Activated CD8-positive, alpha-beta memory T cell treated with anti-CD3 and anti-CD28 coated beads, Interleukin-2, amount 50 U/mL, for 48 hours (primary cell): Measurements from ENCODE around the gene FRMPD4.

Experiments
- DNase-seq: peaks from one replicate; pipeline ENCODE4 v3.0.0-alpha.2; 2020

The FRMPD4 gene

DNA sequence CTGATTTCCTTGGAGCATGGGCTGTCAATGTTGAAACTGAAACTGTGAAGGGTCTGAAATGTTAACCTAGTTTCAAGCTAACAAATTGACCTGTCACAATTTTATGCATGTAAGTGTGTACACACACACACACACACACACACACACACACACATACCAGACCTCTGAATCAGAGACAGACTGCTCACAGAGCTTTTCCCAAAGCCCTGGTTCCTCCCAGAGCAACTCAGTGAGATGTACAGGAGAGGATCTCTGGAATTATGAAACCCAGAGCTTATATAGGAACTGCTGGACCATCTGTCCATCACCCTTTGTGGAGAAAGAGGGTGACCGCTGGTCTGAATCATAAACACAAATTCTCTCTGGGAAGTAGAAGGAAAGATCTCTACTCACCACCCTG lies 424.8 kb downstream of the FRMPD4 start:
- no peak for DNase-seq

DNA sequence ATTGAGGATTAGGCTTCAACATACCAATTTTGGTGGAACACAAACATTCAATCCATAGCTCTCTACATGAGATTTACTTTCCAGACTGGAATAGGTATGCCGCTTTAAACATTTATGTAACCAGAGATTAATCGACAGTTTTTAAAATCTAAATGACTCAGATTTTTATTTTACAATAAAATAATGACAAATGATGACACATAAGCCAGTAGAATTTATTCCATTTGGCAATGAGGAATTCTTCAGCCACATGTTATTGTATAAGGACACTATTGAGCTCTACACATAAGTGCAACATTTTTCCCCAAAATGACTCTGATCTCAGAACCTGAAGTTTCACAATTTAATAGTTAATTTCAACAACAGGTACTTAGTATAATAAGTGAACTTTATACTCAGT lies 425.9 kb downstream of the FRMPD4 start:
- DNase-seq: no peak

DNA sequence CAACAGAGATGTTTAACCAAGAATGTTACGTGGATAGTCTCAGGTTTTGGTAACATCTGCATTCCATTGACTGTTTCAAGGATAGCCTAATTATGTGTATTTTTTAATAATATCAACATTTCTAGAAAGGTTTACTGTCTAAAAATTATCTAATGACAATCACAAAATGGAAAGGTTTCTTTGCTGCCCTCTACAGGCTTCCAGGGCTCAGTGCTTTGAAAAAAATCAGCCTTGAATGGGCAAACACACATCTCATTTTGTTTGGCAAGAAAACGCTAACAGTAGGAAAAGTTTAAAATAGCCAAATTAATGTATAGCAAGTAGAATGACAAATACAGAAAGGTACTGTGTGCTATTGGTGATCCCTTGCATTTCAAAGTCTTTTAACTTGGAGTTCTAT lies 429.6 kb downstream of the FRMPD4 start:
- no peak for DNase-seq

DNA sequence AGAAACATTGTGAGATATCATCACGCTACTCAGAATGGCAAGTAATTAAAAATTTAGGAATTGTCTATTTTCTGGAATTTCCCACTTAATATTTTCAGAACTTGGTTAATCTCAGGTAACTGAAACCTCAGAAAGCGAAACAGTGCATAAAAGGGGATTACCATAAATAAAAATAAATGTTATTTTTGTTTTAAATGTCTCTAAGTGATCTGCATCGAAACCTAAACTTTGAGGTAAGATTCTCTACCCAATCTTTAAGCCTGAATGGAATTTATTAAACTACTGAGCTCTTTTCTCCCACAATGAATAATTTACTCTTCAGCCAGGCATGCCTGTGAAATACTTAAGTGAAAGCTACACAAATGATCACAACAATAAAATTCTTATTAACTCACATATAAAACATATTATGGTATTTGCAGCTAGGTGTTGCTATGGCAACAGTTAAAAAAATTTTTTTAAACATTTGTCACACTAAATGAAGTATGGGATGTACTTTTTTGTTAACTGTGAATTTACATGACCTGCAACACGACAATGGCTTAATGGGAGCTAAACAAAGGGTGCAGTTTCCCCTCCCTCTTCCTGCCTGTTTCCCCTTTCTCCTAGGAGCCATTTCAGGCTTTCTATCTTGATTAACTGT lies 432.7 kb downstream of the FRMPD4 start:
- DNase-seq: no peak

DNA sequence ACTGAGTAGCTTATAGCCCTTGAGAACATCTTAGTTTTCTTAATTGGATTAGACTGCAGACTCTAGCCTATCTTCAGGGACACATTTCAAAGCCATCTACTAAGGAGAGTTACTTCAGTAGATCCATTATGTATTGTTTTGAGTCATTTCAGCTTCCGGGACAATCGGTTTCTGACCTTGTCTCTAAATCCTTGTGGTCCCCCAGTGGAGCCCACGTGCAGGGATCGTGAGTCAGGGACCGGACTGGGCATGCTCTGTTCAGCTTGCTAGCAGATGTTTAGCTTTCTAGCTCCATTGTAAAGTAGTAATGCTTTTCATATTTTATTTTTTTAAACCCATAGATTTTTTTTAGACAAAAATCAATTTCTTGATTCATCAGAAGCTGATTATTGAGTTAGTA lies 441.0 kb downstream of the FRMPD4 start:
- DNase-seq: no peak

DNA sequence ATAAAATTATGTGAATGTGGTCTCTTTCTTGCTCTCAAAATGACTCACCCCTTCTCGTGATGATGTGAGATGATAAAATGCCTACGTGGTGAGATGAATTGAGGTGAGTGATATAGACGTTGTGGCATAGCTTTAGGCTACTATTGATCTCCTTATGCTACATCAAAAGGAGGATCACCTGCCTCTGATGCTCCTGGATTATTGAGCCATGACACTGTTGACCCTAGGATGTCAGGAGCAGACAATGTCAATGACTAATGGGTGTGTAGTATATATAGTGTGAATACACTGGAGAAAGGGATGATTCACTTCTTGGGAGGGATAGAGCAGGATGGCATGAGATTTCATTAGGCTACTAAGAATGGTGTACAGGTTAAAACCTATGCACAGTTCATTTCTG lies 442.3 kb downstream of the FRMPD4 start:
- DNase-seq: no peak

DNA sequence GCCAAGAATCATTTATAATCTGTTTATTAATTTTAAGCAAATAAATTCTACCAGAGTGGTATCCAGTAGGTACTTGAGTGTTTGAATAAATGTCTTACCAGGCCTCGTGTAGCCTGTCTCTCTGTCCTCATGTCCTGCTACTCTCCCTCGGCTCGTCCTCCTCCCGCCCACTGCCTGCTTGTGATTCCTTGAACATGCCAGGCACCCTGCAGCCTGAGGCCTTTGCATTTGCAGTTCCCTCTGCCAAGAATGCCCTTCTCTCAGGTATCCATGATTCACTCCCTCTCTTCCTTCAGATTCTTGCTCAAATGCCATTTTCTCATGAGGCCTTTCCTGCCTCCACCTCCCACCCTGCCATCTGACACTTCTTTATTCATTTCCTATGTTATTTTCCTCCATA lies 443.3 kb downstream of the FRMPD4 start:
- DNase-seq: no peak

DNA sequence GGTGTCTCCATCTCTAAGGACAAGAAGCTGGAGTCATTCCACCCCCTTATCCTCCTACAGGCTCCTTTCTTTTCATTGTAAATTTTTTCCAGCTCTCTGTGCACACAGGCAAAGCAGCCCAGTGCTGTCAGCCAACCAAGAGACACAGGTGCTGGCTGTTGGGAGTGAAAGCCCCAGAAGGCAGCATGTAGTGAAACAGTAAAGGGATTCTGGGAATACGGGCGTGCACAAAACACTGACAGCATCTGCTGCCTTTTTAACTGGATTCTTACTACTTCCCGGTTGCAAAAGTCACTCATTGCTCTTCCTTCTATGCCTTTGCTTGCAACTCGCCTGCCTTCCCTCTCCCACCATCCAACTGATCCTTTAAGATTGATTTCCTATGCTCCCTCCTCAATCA lies 444.4 kb downstream of the FRMPD4 start:
- DNase-seq: no peak

DNA sequence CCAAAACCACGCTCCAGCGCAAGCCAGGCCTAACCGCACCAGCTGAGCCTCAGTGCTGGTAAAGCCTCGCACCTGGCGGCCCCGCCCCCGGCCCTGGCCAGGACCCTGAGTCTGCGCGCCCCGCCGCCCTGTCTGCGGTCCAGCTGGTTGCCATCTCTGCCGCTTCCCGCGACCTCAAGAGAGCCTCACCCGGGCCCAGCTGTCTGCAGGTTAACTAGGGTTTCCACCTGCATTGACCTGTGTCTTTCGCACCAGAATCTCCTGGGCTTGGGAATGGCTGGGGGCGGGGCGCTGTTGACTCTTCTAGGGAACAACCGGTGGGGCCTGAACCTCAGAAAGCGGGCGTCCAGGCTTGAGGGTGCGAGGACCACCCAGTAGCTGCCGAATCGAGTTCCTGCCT lies 445.3 kb downstream of the FRMPD4 start:
- no peak for DNase-seq

DNA sequence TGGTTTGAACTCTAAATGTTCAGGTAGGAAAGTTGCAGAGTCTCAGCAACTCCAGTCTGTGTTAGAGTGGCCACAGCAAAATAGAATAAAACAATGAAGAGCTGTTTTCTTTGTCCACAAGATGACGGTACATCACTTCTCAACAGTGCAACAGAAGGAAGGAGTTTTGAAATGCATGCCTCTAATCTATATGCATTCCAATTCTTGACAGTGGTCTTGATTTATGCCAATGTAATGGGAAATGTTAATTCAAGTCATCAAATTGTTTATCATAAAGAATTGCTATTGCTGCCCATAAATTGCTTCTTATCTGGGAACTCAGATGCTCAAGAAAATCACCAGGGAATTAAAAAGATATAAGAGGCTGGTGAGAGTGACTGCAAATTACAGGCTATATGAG lies 457.4 kb downstream of the FRMPD4 start:
- no peak for DNase-seq

DNA sequence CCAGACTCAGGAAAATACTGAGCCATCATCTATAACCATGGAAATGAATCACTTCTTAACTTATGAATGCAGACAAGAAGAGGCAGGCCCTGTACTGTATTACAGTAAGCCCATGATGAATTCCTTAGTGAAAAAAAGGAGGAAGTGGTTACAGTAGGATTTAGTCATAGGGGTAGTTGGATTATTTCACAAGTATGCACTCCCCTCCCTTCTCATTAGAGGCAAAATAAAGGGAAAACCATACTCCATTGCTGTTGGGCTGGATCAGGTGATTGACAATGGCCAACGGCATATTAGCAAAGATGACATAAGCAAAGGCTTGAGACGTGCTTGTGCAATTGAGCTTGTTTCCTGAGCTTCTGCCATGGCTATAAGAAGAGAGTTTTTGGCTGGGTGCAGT lies 471.8 kb downstream of the FRMPD4 start:
- no peak for DNase-seq

DNA sequence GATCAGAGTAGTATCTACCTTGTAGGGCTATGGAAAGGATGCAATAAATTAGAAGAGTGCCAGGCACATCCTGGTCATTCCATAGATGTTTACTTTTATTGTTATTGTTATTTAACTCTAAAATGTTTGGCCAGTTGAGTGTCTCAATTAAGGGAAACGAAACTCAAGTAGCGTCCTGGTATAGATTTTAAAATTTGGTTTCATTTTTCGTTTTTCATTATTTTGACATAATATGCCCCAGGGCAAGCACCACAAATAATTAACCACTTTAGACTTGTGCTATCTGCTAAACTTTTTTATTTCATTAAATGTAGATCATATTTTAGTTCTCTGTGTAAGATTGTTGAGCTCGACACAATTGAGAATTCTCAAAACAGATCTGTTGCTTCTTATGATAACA lies 473.2 kb downstream of the FRMPD4 start:
- no peak for DNase-seq

DNA sequence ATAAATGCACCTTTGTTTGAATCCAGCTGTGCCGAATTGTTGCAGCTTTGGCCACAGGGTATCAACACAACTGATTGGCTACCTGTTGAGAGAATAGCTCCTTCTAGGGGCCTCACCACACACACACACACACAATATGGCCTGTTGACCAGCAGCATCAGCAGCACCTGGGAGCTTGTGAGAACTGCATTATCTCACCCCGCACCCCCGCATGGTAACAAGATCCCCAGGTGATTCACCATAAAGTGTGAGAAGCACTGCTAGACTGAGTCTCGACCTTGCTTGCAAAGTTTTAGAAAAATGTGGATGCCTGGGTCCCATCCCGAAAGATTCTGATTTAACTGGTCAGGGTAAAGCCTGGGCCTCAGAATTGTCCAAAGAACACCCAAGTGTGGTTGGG lies 476.0 kb downstream of the FRMPD4 start:
- no peak for DNase-seq

DNA sequence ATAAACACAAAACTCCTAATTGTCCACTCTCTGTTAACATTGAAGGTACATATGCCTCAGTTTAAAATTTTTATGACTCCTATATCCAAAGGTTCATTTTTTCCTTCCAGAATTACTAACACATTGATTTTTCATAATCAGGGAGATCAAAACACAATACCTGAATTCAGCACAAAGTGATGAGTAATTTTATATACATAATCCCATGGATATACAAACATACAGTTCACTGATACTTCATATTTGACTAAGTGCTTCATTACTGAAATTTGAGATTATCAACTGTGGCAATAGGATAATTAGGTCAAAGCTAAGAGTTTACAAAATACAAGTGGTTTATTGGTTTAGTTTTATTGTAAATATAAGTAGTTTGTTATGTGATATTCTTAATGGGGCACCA lies 476.8 kb downstream of the FRMPD4 start:
- DNase-seq: no peak

DNA sequence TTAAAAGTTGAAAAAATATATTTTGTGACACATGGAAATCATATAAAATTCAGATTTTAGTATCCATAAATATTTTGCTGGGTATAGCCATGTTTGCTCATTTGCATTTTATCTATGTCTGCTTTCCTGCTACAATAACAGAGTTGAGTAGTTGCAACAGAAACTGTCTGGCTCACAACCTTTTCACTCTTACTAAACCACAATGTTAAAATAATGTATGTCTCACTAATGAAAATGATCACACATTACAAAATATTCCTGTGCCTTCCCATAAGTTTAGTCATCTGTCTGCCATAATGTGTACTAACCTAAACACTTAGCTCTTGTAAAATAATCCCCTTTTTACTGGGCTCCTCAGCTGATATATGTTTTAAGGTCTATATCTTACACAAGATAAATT lies 479.0 kb downstream of the FRMPD4 start:
- DNase-seq: no peak

DNA sequence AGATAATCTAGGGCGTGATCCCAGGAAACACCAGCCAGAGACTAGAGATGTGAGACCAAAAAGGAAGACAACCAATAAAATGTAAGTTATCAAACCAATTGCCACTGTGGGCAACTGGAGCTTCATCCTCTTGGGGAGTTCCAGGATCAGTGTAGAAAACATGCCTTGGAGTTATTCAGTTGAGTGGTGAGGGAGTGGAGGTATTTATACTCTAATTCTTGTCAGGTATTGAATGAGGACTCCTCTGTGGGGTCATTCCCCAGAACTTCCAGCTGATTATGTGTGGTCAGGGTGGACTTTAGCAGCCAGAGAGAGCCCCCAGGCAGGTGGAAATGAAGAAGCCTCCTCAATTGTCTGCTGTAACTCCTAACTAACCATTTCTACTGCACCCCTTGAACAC lies 509.0 kb downstream of the FRMPD4 start:
- no peak for DNase-seq

DNA sequence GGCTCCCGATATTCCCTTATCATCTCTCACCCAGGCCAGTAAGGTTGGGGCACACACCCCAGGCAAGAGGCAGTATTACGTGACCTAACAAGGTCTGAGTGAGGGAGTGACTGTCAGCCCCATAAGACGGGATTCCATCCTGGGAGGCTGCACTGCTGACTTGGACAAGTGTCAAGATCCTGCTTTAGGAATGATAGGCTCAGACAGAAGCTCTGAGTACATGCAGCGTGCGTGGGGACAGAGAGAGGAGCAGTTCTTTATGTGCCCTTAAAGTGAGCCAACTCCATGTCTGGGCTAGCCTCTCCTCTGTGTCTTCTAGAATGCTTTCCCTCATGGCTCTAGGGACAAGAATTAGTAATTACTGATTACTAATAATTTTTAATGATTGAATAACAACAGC lies 510.7 kb downstream of the FRMPD4 start:
- no peak for DNase-seq

DNA sequence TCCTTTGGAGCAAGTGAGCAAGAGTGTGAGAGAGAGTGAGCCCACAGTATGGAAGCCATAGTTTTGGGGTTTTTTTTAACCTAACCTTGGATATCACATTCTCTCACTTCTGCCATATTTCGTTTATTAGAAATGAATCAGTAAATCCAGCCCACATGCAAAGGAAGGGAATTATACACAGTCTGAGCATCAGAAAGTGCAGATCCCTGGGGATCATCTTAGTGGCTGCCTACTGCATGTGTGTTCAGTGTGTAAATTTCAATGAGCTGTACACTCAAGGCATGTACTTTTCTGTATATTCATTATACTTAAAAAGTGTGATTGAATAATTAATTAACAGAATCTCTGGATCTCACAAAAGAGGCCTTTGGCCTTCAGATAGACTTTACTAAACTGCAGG lies 519.2 kb downstream of the FRMPD4 start:
- no peak for DNase-seq

DNA sequence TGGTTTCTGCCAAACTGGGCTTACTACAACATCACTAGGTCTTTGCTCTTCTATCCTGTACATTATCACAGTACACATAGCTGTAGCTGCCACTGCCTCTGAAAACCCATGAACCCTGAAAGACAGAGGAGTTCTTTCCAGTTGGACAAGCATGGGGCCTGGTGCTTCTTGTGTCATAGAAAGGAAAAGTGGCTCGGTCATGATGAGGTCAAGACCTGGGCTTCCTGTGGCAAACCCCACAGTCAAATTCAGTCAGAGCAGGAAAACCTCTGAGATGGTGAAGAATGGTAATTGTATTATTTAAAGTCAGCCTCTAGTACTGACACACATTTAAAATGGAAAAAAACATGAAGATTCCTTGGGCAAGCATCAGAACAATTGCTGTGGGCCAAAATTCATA lies 519.6 kb downstream of the FRMPD4 start:
- no peak for DNase-seq

DNA sequence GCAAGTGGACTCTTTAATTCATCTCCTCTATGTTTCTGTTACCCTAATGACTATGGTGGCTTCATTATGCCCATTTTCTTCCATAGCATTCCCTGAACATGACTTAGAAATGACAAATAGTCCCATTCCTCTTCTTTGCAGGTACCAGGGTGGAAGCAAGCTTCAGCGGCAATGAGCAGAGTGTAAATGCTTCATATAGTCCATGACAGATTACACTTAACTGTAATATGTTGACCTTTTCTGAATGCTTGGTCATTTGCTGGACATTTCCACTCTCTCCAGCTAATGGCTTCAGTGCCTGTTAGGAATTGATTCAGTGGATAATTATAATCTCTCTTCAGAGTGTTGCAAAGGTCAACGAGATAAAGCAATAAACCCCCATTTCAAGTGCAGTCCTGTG lies 523.2 kb downstream of the FRMPD4 start:
- no peak for DNase-seq

DNA sequence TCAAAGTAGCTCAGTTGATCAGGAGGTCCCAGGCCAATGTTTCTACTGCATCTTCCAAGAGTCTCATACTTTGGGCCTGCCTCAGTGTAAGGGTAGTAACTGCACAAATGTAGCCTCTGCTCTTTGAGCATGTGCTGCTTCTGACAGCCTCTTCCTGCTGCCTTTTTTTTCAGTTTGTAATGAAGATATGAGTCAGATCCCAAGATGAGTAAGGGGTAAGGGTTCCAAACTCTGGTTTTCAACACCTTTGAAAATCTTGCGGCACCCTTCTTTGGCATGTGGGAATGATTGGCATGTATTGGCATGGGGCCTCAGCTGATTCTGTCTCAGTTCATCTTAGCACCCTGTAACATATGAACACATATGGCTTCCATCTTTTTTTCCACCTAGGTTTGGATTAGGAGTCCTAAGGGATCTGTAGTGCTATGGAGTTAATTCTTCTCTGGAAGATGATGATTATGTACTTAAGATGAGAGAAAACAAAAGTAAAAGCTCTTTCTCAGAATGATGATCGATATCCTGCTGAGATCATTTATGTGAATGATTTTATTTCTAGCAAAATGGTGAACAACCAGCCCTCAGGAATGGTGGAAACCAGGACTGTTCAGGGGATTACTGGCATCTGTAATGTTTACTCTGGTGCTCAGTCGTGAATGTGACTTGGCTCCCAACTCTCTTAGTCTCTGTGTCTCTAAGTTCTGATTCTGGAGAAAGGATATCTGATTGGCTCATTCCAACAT lies 534.3 kb downstream of the FRMPD4 start:
- no peak for DNase-seq

DNA sequence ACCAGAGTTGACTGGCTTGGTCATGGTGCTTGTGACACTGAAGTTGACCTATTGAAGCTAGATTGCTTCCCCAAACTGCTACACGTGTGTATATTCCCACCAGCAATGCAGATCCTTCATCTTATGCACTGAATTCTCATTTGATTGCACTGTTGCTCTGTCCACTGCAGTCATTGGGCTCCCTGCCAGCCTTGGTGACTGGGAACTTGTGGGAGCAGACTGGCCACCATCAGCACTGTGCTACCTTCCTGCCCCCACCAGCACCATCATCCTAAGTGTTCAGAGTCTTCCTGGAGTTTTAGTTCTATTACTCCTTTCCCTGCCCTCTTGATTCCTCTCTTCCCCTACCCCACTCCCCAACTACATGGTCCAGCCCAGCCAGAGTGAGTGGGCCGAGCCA lies 535.2 kb downstream of the FRMPD4 start:
- DNase-seq: no peak

DNA sequence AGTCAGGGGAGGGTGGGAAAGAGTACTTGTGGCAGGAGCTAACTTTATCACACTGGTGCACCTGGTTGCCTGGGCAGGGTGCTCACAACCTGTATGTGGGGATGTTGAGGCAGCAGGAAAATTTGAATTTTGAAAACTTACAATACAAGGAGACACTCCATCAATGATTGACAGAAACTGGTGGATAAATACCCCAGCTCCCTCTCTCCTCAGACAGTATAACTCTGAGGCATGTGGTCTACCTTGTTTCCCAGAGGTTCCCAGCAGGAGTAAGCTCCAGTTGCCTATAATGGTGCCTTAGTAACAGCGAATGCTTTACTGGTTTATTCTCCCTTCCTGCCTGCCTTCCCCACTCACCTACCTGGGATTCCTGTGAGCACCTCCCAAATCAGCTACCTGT lies 541.2 kb downstream of the FRMPD4 start:
- no peak for DNase-seq

DNA sequence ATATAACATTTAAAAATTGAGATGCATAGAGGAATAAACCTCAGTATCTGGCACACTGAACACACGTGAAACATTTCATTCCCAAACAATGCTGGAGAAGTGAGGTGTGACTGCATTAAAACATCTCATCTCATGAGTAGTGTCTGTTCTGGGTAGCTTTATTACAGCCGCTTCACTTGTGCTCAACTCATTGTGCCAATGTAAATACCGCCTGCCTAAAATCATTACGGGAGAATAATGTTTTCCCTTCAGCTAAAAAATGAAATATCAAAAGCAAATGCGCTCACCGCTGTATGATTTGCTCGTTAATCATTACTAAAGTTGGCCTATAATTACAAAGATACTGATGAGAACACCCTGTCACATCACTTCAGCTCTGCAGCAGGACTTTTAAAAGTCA lies 542.8 kb downstream of the FRMPD4 start:
- no peak for DNase-seq

DNA sequence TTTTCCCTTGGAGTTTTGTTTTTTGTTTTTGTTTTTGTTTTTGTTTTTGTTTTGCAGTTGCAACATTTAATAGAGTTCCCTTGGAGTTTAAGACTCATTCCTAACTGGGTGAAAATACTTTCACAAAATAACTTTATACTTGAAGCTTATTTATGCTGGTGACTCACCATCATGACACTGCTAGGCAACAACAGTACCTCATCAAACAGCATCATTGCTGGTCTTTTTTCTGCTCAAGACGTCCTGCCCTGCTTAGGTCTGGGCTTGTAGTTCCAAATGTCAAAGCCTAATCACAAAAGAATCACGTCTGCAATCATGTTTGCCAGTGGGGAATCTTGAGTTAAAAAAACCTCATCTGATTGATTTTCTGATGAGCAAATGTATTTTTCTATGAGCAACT lies 547.3 kb downstream of the FRMPD4 start:
- DNase-seq: no peak
